Thyroid gland (tissue), 4 donors: ENCODE results near the gene ALPG.
"Not testable (repeated sequence)": the region's sequence is repeated elsewhere in the genome, so short reads cannot be mapped to it uniquely, and the experiment has no call there.

Experiments used
- POLR2A ChIP-seq, 2 donors: fragments of 450-650 bp; IDR thresholded peaks; one replicate each; pipeline ENCODE4 v1.6.1; 2017; ENCODE audit warnings: antibody characterized with exemption in 2 of 2, mild to moderate bottlenecking in 2 of 2, moderate library complexity in 1 of 2
- TF ChIP-seq, protein P1 (sequence below), 6 experiments: fragments of 200-600 bp in 3 of 6; fragments of 450-650 bp in 3 of 6; sonication (generic) in 3 of 6; IDR thresholded peaks; one replicate each; pipeline ENCODE4 v1.5.1; 2016 to 2019; ENCODE audit warnings: antibody characterized with exemption in 6 of 6, mild to moderate bottlenecking in 2 of 6, inconsistent platforms in 1 of 6, moderate library complexity in 1 of 6

DNA sequence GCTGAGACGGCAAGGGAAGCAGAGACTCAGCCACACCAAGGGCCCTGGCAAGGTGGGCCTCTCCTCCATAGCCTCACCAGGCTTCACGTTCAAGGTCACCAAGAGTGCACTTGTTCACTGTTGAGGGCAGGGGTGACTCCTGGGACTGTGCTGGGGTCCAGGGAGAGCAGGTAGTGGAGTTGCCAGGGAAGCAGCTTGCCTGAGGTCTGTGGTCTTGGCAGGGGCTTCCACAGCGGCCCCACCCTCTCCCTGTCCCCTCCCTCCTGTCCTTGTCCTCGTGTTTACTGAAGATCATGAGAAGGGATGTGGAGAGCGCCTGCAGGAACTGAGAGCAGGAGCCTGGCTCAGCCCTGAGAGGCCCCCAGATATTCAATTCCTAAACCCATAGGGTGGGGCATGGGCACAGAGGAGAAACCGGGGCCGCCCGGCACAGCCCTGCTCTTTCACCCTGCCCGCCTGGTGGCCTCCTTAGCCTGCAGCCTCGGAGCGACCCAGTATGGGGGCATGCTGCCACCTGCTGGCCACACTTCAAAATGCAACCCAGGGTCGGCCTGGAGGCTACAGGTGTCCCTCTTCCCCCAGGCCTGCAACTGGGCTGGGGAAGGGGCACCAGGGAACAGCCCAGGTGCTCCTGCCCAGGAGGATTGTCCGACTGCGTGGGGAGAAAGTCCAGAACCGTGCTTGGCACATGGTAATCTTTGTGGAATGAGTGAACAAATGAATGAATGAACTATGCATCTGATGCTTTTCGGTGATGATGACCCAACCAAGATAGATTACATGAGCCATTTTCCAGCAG, 33.8 kb downstream of the ALPG start:
- TF ChIP-seq, protein P1, sequence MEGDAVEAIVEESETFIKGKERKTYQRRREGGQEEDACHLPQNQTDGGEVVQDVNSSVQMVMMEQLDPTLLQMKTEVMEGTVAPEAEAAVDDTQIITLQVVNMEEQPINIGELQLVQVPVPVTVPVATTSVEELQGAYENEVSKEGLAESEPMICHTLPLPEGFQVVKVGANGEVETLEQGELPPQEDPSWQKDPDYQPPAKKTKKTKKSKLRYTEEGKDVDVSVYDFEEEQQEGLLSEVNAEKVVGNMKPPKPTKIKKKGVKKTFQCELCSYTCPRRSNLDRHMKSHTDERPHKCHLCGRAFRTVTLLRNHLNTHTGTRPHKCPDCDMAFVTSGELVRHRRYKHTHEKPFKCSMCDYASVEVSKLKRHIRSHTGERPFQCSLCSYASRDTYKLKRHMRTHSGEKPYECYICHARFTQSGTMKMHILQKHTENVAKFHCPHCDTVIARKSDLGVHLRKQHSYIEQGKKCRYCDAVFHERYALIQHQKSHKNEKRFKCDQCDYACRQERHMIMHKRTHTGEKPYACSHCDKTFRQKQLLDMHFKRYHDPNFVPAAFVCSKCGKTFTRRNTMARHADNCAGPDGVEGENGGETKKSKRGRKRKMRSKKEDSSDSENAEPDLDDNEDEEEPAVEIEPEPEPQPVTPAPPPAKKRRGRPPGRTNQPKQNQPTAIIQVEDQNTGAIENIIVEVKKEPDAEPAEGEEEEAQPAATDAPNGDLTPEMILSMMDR (IDR thresholded peaks at IDR 0.05) = peak; percentile 68 to 97 (median 92)
- not testable (repeated sequence) for TF ChIP-seq POLR2A (IDR thresholded peaks at IDR 0.05)
